Activated naive CD4-positive, alpha-beta T cell treated with anti-CD3 and anti-CD28 coated beads, Interleukin-2, amount 50 U/mL, for 72 hours (primary cell): ENCODE measurements around the gene NUSAP1. TPM values are rescaled to one million over a fixed set of nuclear protein-coding genes. Genes with fewer than 3 reads are reported as not detected.
A peak's percentile ranks its signal among the peaks of the same experiment; 100 is the strongest.
"Not testable (repeated sequence)": the region's sequence is repeated elsewhere in the genome, so short reads cannot be mapped to it uniquely, and the experiment has no call there.

ENCODE experiments used
- ATAC-seq, 2 donors: fragments of 150-1000 bp; cut with Tn5 transposase; 2 replicates each; pipeline ENCODE4 v1.10.0; 2021; ENCODE audit warnings: mild to moderate bottlenecking in 2 of 2, moderate library complexity in 2 of 2
- DNase-seq, 2 donors: peaks; one replicate each; pipeline ENCODE4 v3.0.0; 2021 to 2022; ENCODE audit warnings: low spot score in 2 of 2
- H3K27ac Mint-ChIP-seq, 2 donors: one replicate each; pipeline ENCODE4 v1.8.0; 2022; ENCODE audit warnings: mild to moderate bottlenecking in 2 of 2, mixed read lengths in 2 of 2
- H3K36me3 Mint-ChIP-seq, 2 donors: one replicate each; pipeline ENCODE4 v1.8.0; 2022; ENCODE audit warnings: mixed read lengths in 2 of 2
- H3K9me3 Mint-ChIP-seq, 2 donors: one replicate each; pipeline ENCODE4 v1.8.0; 2022; ENCODE audit warnings: mixed read lengths in 2 of 2
- total RNA-seq, 2 donors: library from RNA; stranded (reverse); gene quantifications; one replicate each; pipeline ENCODE4 v1.2.3, GENCODE V29; 2022

The NUSAP1 gene
- total RNA-seq, 2 donors from 2014 or later: 181 to 391 TPM

GRCh38 chr15:41367418-41367817 lies 34.7 kb downstream of the NUSAP1 start:
- H3K36me3 Mint-ChIP-seq: peaks cover 7 to 51% of the 10 kb centered on the region in 2 donors
- no peaks in the 10 kb centered on the region for H3K9me3 Mint-ChIP-seq
- H3K27ac Mint-ChIP-seq: peak overlapping the region in 1 of 2 donors; percentile 50
- DNase-seq (no peak), ATAC-seq (no peak)

DNA sequence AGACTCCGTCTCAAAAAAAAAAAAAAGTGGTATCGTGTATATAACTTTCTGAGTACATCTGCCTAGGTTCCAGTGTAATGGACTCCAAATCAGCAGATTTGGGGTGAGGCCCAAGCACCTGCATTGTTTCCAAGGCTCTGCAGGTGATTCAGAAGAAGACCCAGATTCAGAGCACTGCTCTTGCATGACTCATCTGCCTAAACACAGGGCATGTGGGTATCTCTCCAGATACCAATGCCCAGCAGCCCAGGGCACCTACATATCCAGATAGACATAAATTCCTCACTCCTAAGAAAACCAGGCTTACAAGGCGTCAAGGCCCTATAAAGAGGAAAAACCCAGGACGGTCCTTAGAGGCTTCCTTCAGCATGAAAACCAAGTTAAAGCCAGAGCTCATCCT lies 45.3 kb downstream of the NUSAP1 start:
- Mint-ChIP-seq H3K9me3 (no peaks in the 10 kb centered on the region), H3K27ac (no peak overlapping the region), H3K36me3 (peaks cover 11 to 24% of the 10 kb centered on the region in 2 donors)
- DNase-seq (no peak), ATAC-seq (peak; percentile 26 to 55)

DNA sequence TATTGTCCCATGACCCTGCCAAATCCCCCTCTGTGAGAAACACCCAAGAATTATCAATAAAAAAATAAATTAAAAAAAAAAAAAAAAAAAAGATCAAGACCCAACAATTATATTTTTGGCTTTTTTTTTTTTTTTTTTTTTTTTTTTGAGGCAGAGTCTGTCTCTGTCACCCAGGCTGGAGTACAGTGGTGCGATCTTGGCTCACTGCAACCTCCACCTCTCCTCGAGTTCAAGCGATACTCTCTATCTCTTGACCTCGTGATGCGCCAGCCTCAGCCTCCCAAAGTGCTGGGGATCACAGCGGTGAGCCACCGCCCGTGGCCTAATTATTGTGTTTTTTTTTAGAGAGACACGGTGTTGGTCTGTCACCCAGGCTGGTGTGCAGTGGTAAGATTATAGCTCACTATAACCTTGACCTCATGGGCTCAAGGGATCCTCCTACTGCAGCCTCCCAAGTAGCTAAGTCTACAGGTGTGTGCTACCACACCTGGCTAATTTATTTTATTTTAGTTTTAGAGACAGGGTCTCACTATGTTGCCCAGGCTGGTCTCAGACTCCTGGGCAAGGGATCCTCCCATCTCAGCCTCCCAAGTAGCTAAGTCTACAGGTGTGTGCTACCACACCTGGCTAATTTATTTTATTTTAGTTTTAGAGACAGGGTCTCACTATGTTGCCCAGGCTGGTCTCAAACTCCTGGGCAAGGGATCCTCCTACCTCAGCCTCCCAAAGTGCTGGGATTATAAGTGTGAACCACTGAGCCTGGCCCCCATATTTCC lies 51.5 kb downstream of the NUSAP1 start:
- H3K27ac Mint-ChIP-seq, DNase-seq, H3K9me3 Mint-ChIP-seq: not testable (repeated sequence)
- H3K36me3 Mint-ChIP-seq: peaks cover 0 to 11% of the 10 kb centered on the region in 2 donors
- peak in 1 of 2 donors; percentile 28 for ATAC-seq

DNA sequence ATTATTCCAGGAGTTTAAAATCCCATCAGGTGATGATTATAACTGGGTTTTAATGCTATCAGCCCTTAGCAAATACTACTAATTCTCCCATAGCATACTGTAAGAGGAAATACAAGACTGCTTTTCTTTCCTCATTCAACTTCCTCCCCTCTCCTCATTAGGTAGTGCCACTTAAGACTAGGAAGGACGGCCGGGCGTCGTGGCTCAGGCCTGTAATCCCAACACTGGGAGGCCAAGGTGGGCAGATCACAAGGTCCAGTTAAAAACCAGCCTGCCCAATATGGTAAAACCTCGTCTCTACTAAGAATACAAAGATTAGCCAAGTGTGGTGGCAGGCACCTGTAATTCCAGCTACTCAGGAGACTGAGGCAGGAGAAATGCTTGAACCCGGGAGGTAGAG lies 55.0 kb downstream of the NUSAP1 start:
- ATAC-seq (no peak), DNase-seq (no peak)
- no peaks in the 10 kb centered on the region for H3K36me3 Mint-ChIP-seq
- H3K9me3 Mint-ChIP-seq: no peaks in the 10 kb centered on the region
- peak overlapping the region; percentile 23 to 67 for H3K27ac Mint-ChIP-seq

DNA sequence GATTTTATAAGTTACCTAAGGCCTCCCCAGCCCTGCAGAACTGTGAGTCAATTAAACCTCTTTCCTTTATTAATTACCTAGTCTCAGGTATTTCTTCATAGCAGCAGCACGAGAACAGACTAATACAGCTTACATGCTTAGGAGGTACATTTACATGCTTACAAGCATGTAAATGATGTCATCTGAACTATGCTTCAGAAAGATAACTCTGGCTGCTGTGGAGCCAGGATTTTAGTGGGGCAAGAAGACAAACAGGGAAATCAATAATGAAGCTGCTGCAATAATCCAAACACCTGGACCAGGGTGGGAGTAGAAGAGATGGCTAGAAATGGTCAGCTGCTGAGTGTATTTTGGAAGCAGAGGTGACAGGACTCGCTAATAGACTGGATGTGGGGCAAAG lies 60.0 kb downstream of the NUSAP1 start:
- Mint-ChIP-seq H3K27ac (peak overlapping the region in 1 of 2 donors; percentile 0), H3K36me3 (peaks cover 7 to 8% of the 10 kb centered on the region in 2 donors), H3K9me3 (no peaks in the 10 kb centered on the region)
- ATAC-seq (no peak), DNase-seq (no peak)

DNA sequence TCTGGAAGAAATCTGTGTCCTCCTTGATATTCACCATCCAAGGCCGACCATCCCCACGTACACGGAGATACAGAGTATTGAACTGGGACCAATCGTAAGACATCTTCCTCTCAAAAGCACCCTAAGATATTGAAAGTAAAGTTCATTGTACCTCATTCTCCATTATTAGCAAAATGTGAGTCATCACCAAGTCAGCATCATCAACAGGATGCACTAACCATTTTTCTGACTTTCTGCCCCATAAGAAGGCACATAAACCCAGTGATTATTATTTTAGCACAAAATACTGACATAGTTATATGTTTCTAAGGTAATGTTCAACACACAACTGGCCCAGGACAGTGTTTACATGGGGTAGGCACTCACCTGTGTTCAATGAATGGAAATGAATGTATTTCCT lies 62.2 kb downstream of the NUSAP1 start:
- H3K9me3 Mint-ChIP-seq: no peaks in the 10 kb centered on the region
- DNase-seq (no peak), ATAC-seq (peak in 1 of 2 donors; percentile 46)
- peak overlapping the region; percentile 15 to 68 for H3K27ac Mint-ChIP-seq
- peaks cover 7 to 8% of the 10 kb centered on the region in 2 donors for H3K36me3 Mint-ChIP-seq

- ATAC-seq: no peak
- H3K27ac Mint-ChIP-seq: peak overlapping the region; percentile 2 to 12
- H3K9me3 Mint-ChIP-seq: no peaks in the 10 kb centered on the region
- DNase-seq: no peak
- peaks cover 7 to 8% of the 10 kb centered on the region in 2 donors for H3K36me3 Mint-ChIP-seq
Measured at GRCh38 chr15:41396111-41396510, 63.4 kb downstream of the NUSAP1 start.

DNA sequence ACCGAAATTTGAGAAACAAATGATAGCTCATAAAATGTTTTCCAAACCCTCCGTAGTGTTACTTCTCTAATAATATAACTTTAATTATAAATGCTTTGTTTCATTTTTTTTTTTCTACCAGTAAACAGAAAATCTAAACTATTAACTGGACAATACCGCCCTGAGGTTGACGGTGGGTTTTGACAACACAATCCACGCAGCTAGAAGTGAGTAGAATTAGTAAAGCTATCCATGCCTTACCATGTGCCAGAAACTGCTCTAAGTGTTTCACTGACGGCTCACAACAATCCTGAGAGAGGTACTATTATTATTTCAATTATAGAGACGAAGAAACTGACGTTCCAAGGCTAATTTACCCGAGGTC lies 69.2 kb downstream of the NUSAP1 start:
- Mint-ChIP-seq H3K9me3 (no peaks in the 10 kb centered on the region), H3K27ac (peak overlapping the region; percentile 96 to 98), H3K36me3 (peaks cover 7 to 11% of the 10 kb centered on the region in 2 donors)
- DNase-seq (no peak), ATAC-seq (no peak)

- DNase-seq (no peak), ATAC-seq (no peak)
- no peak overlapping the region for H3K27ac Mint-ChIP-seq
- no peaks in the 10 kb centered on the region for H3K9me3 Mint-ChIP-seq
- peaks cover 7 to 11% of the 10 kb centered on the region in 2 donors for H3K36me3 Mint-ChIP-seq
Measured at GRCh38 chr15:41407341-41407740, 74.7 kb downstream of the NUSAP1 start.

GRCh38 chr15:41408234-41408641 lies 75.6 kb downstream of the NUSAP1 start:
- H3K36me3 Mint-ChIP-seq: peaks cover 1 to 6% of the 10 kb centered on the region in 2 donors
- no peak for DNase-seq
- H3K27ac Mint-ChIP-seq: no peak overlapping the region
- no peak for ATAC-seq
- H3K9me3 Mint-ChIP-seq: no peaks in the 10 kb centered on the region

GRCh38 chr15:41411031-41411430 lies 78.3 kb downstream of the NUSAP1 start:
- H3K27ac Mint-ChIP-seq: no peak overlapping the region
- no peak for ATAC-seq
- H3K9me3 Mint-ChIP-seq: no peaks in the 10 kb centered on the region
- H3K36me3 Mint-ChIP-seq: peaks cover 5% of the 10 kb centered on the region in 2 donors
- no peak for DNase-seq

DNA sequence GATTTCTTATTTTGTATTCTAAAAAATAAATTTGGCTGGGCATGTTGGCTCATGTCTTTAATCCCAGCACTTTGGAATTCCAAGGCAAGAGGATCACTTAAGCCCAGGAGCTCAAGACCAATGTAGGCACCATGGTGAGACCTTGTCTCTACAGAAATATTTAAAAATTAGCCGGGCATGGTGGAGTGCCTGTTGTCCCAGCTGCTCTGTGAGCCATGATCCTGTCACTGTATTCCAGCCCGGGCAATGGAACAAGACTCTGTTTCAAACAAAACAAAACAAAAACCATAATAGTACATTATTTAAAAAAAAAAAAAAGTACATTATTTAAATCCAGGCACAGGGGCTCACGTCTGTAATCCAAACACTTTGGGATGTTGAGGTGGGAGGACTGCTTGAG lies 78.8 kb downstream of the NUSAP1 start:
- ATAC-seq: no peak
- H3K9me3 Mint-ChIP-seq: no peaks in the 10 kb centered on the region
- peaks cover 8 to 9% of the 10 kb centered on the region in 2 donors for H3K36me3 Mint-ChIP-seq
- H3K27ac Mint-ChIP-seq: no peak overlapping the region
- no peak for DNase-seq

DNA sequence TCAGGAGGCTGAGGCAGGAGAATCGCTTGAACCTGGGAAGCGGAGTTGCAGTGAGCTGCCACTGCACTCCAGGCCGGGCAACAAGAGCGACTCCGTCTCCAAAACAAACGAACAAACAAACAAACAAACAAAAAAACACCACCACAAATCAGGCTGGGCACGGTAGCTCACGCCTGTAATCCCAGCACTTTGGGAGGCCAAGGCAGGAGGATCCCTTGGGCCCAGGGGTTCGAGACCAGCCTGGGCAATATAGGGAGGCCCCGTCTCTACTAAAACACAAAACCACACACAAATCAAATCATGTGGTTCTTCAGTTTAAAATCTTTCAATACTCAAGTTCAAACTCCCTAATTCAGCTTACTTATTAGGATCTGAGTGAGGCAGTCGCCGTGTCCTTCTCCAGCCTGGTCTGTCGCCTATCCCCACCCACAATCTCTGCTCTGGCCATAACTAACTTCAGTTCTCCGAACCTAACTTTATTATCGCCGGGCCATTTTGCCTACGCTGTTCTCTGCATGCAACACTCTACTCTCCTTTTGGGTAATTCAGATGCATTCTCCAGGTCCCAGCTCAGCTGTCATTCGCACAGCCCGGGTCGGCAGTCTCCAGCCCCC lies 83.6 kb downstream of the NUSAP1 start:
- Mint-ChIP-seq H3K27ac (peak overlapping the region; percentile 91 to 98), H3K36me3 (peaks cover 11 to 15% of the 10 kb centered on the region in 2 donors), H3K9me3 (no peaks in the 10 kb centered on the region)
- DNase-seq: no peak
- peak in 1 of 2 donors; percentile 32 for ATAC-seq

- DNase-seq: peak; percentile 97 to 99
- peak; percentile 96 to 97 for ATAC-seq
- peaks cover 11 to 15% of the 10 kb centered on the region in 2 donors for H3K36me3 Mint-ChIP-seq
- H3K27ac Mint-ChIP-seq: peak within 1 kb of the TSS; percentile 91 to 98
- H3K9me3 Mint-ChIP-seq: no peaks in the 10 kb centered on the region
Measured at GRCh38 chr15:41416742-41417417, 84.2 kb downstream of the NUSAP1 start, which contains the start of gene RTF1. Gene RTF1, plus strand, starts transcription at chr15:41417095. Its CDS starts 21 bp downstream, at chr15:41417116.

GRCh38 chr15:41417418-41418195 lies 84.9 kb downstream of the NUSAP1 start:
- ATAC-seq (peak; percentile 40 to 55), DNase-seq (no peak)
- no peaks in the 10 kb centered on the region for H3K9me3 Mint-ChIP-seq
- H3K36me3 Mint-ChIP-seq: peaks cover 11 to 15% of the 10 kb centered on the region in 2 donors
- H3K27ac Mint-ChIP-seq: peak overlapping the region; percentile 91 to 97

DNA sequence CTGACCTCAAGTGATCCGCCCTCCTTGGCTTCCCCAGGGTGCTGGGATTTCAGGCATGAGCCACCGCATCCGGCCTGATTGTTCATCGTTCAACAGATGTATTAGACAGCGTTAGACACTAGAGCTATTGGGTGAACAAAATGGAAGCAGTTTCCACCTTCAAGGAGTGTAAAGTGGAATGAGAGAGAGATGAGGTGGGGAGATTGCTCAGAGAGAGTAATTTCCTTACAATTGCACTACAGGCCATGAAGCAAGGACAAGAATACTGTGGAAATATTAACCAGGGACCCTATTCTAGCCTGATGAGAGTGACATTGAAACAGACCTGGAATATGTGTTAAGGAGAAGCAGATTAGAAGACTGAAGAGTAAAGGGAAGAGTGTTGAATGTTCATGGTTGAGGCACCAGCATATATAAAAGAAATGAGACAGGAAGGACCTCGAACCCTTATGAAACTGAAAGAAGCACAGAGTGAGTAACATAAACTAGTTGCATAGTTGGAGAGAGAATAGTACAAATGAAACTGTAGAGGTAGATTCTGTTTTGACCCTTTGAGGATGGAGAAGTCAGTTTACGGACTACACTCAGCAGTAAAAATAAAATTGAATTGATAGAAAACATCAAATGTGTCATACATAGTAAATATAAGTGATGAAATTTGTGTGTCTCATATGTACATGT lies 91.4 kb downstream of the NUSAP1 start:
- DNase-seq (no peak), ATAC-seq (peak; percentile 88 to 95)
- Mint-ChIP-seq H3K9me3 (peaks cover 0 to 5% of the 10 kb centered on the region in 2 donors), H3K27ac (peak overlapping the region; percentile 81 to 82), H3K36me3 (peaks cover 0 to 4% of the 10 kb centered on the region in 2 donors)
